Heart left ventricle (tissue), 16 donors: ENCODE measurements around the gene ACKR2. TPM values are rescaled to one million over a fixed set of nuclear protein-coding genes. Genes with fewer than 3 reads are reported as not detected.

Experiments
- ATAC-seq, 4 donors: fragments of 200-7000 bp; cut with Tn5 transposase; one replicate each; pipeline ENCODE4 v1.9.1; 2020 to 2022; ENCODE audit warnings: moderate library complexity in 4 of 4, mild to moderate bottlenecking in 3 of 4, moderate number of reproducible peaks in 1 of 4
- DNase-seq, 5 donors: peaks; one replicate each; pipeline ENCODE4 v3.0.0-alpha.2; 2020
- H3K27ac ChIP-seq, 12 donors: fragments of 200-600 bp; sonication (generic) in 4 of 12; one replicate each; pipeline versions ENCODE4 v1.5.0 to v1.8.0; 2016 to 2022; ENCODE audit warnings: mild to moderate bottlenecking in 2 of 12
- H3K27me3 ChIP-seq, 9 donors: fragments of 200-600 bp; sonication (generic) in 2 of 9; one replicate each; pipeline versions ENCODE4 v1.5.1 to v1.8.0; 2016 to 2022; ENCODE audit warnings: mild to moderate bottlenecking in 3 of 9
- H3K36me3 ChIP-seq, 9 donors: fragments of 200-600 bp; sonication (generic) in 2 of 9; one replicate each; pipeline versions ENCODE4 v1.5.0 to v1.8.0; 2018 to 2022; ENCODE audit warnings: mild to moderate bottlenecking in 2 of 9
- H3K4me1 ChIP-seq, 12 donors: fragments of 200-600 bp; sonication (generic) in 4 of 12; one replicate each; pipeline versions ENCODE4 v1.5.0 to v1.8.0; 2016 to 2022; ENCODE audit warnings: mild to moderate bottlenecking in 3 of 12
- H3K4me3 ChIP-seq, 12 donors: fragments of 200-600 bp; sonication (generic) in 4 of 12; one replicate each; pipeline versions ENCODE4 v1.5.0 to v1.8.0; 2017 to 2022; ENCODE audit warnings: mild to moderate bottlenecking in 9 of 12, moderate library complexity in 4 of 12
- H3K9me3 ChIP-seq, 12 donors: fragments of 200-600 bp; sonication (generic) in 4 of 12; one replicate each; pipeline versions ENCODE4 v1.5.0 to v1.8.0; 2016 to 2022; ENCODE audit warnings: mild to moderate bottlenecking in 1 of 12
- POLR2A ChIP-seq, 2 donors: fragments of 450-650 bp; IDR thresholded peaks; one replicate each; pipeline ENCODE4 v1.6.1; 2017; ENCODE audit warnings: antibody characterized with exemption in 2 of 2, mild to moderate bottlenecking in 2 of 2, moderate library complexity in 2 of 2
- WGBS, 4 donors: extraction: QIAGEN DNeasy Blood & Tissue Kit in 2 of 4; methylation state at CpG; one replicate each; pipeline versions ENCODE4 v1.1.5 to v1.1.7; 2013 to 2018; 5-methylcytosine and 5-hydroxymethylcytosine counted together
- intact Hi-C, 10 donors: fragments of 100-400 bp; cut with DNase I; formaldehyde crosslinking; loops; one replicate each; pipeline versions ENCODE4 v1.11.1 to v1.14.2; 2022
- polyA plus RNA-seq, 2 donors: library from polyadenylated mRNA; stranded (reverse); fragments of 200-250 nt; gene quantifications; one replicate each; pipeline ENCODE4 v1.2.3, GENCODE V29; 2013
- total RNA-seq, 9 donors: library from RNA; depleted of rRNA in 2 of 9; stranded (reverse); fragments of >200 nt in 2 of 9; fragmentation: NEBNext Ultra II Directional in 3 of 9; extraction: Animal tissue kit (Norgen Biotek cat#: 25700) in 3 of 9; gene quantifications; one replicate each; pipeline versions ENCODE4 v1.1.0 to v1.2.4, GENCODE V29; 2016 to 2023
- TF ChIP-seq, protein P1 (sequence below), 12 donors: fragments of 200-600 bp; sonication (generic) in 4 of 12; IDR thresholded peaks; one replicate each; pipeline versions ENCODE4 v1.5.0 to v1.8.0; 2018 to 2022; ENCODE audit warnings: antibody characterized with exemption in 12 of 12, mild to moderate bottlenecking in 5 of 12
- donor health status: ischemic (EF 13 %, LVEDD 7.1; RV severe dilation, severe dysfunction).
- donor health status: healthy with polysubstance abuse.
- donor health status: DM: no; HTN: yes; CAD: no.
- donor health status: DM: no; HTN: no; CAD: no.
- donor health status: ischemic (EF 25% LVEDD 6.9; RV normal size, moderate dysfunction).
- donor health status: ischemic (EF 25% LVEDD 5.7; RV mildly dilated, moderate dysfunction).
- donor health status: healthy.
- donor health status: DM: yes; HTN: yes; CAD: no.
- donor health status: ischemic (EF 35%, LVEDD 5.7; RV mildly dilated, moderate dysfunction).
- donor health status: nonischemic (EF 11% LVEDD 7.7; RV severe dilation, severe dysfunction).
- donor health status: DM: yes; HTN: yes; CAD: no.
- donor health status: PGD.
- donor health status: ischemic (EF 29% LVEDD 5.4; RV normal size, mild dysfunction).
- donor health status: nonischemic (EF 23%, LVEDD 6.1; RV moderate dilation, normal function).

Gene ACKR2
- total and polyA plus RNA-seq, 11 donors = 0.22 to 3.1 (median 0.65) TPM

DNA sequence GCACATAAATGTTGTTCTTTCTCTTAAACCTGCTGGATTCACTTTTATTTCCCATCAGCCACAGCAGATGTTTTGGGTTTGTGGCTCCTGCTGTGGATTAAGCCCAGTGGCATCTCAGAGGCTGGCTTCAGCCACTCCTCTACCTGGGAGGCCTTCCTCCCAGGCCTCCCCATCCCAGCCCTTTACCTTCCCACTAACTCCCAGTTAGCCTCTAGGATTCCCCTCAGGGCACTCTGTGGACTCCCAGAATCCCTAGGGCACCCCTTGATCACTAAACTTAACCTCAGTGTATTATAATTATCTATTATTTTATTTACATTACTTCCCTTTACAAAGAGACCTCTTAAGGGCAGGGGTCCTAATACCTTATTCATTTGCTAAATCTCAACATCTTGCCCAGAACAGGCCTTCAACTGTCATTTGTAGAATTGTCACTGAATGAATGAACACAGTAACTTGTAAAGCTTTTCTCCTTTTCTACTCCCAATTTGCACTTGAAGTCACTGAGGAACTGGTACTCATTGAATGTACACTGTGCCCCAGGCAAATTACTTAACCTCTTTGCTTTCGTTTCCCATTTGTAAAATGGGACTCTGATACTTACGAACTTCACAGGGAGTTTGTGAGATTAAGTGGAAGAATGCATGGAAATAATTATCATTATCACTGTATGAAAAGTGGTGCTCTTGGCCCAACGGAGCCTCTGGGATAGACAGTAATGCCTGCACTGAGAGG, 44.5 kb upstream of the ACKR2 start:
- H3K4me1 ChIP-seq = peaks cover 0 to 56% (median 0%) of the 10 kb centered on the region in 12 donors
- no peak overlapping the region for H3K4me3 ChIP-seq
- no peaks in the 10 kb centered on the region for H3K27me3 ChIP-seq
- TF ChIP-seq, protein P1, sequence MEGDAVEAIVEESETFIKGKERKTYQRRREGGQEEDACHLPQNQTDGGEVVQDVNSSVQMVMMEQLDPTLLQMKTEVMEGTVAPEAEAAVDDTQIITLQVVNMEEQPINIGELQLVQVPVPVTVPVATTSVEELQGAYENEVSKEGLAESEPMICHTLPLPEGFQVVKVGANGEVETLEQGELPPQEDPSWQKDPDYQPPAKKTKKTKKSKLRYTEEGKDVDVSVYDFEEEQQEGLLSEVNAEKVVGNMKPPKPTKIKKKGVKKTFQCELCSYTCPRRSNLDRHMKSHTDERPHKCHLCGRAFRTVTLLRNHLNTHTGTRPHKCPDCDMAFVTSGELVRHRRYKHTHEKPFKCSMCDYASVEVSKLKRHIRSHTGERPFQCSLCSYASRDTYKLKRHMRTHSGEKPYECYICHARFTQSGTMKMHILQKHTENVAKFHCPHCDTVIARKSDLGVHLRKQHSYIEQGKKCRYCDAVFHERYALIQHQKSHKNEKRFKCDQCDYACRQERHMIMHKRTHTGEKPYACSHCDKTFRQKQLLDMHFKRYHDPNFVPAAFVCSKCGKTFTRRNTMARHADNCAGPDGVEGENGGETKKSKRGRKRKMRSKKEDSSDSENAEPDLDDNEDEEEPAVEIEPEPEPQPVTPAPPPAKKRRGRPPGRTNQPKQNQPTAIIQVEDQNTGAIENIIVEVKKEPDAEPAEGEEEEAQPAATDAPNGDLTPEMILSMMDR (IDR thresholded peaks at IDR 0.05) = no peak
- TF ChIP-seq POLR2A (IDR thresholded peaks at IDR 0.05) = no peak
- DNase-seq (no peak), ATAC-seq (no peak)
- peak overlapping the region in 1 of 12 donors; percentile 11 for H3K27ac ChIP-seq
- WGBS, 4 donors = 71 to 79% (median 77%) methylated on average over 3 of the region's 3 CpGs
- no peaks in the 10 kb centered on the region for H3K9me3 ChIP-seq
- no peaks in the 10 kb centered on the region for H3K36me3 ChIP-seq
- intact Hi-C loops = no loop called here

DNA sequence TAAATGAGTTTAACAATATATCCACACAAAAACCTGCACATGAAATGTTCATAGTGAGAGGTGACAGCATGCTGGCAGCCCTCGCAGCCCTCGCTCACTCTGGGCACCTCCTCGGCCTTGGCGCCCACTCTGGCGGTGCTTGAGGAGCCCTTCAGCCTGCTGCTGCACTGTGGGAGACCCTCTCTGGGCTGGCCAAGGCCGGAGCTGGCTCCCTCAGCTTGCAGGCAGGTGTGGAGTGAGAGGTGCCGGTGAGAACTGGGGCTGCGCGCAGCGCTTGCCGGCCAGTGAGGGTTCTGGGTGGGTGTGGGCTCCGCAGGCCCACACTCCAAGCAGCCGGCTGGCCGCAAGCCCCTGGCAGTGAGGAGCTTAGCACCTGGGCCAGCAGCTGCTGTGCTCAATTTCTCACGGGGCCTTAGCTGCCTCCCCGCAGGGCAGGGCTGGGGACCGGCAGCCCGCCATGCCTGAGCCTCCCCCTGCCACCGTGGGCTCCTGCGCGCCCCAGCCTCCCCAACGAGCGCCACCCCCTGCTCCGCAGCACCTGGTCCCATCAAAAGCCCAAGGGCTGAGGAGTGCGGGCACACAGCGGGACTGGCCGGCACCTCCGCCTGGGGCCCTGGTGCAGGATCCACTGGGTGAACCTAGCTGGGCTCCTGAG, 39.6 kb upstream of the ACKR2 start:
- TF ChIP-seq POLR2A (IDR thresholded peaks at IDR 0.05) = no peak
- TF ChIP-seq, protein P1 (IDR thresholded peaks at IDR 0.05) = no peak
- no peak for ATAC-seq
- no peaks in the 10 kb centered on the region for H3K9me3 ChIP-seq
- no peak overlapping the region for H3K4me3 ChIP-seq
- WGBS, 4 donors = 93 to 96% (median 95%) methylated on average over 18 to 28 of the region's 28 CpGs
- H3K36me3 ChIP-seq = no peaks in the 10 kb centered on the region
- intact Hi-C loops = no loop called here
- no peak for DNase-seq
- H3K4me1 ChIP-seq = peaks cover 0 to 30% (median 9%) of the 10 kb centered on the region in 12 donors
- H3K27ac ChIP-seq = no peak overlapping the region
- H3K27me3 ChIP-seq = no peaks in the 10 kb centered on the region

GRCh38 chr3:42771271-42771670, 38.0 kb upstream of the ACKR2 start:
- Histone ChIP-seq H3K4me1 (peaks cover 0 to 16% (median 9%) of the 10 kb centered on the region in 12 donors), H3K9me3 (no peaks in the 10 kb centered on the region), H3K36me3 (no peaks in the 10 kb centered on the region), H3K4me3 (no peak overlapping the region), H3K27ac (no peak overlapping the region), H3K27me3 (no peaks in the 10 kb centered on the region)
- WGBS, 4 donors = 83 to 94% (median 85%) methylated on average over 1 of the region's 1 CpG
- ATAC-seq = no peak
- no peak for DNase-seq
- intact Hi-C loops = no loop called here
- no peak for TF ChIP-seq POLR2A (IDR thresholded peaks at IDR 0.05)
- TF ChIP-seq, protein P1 (IDR thresholded peaks at IDR 0.05) = no peak

GRCh38 chr3:42772670-42773408, 36.4 kb upstream of the ACKR2 start, which contains the start of gene CCDC13:
TSS of gene CCDC13 (minus strand) at chr3:42773253. CDS start at chr3:42758345, 14,908 bp downstream.
- WGBS, 4 donors = 3 to 4% (median 4%) methylated on average over 21 to 63 of the region's 63 CpGs

More at GRCh38 chr3:42772670-42773408, 36.4 kb upstream of the ACKR2 start, which contains the start of gene CCDC13:
- DNase-seq = peak; percentile 97 to 98 (median 98)
- Histone ChIP-seq H3K27ac (peak within 1 kb of the TSS in 11 of 12 donors; percentile 33 to 94 (median 64)), H3K36me3 (no peaks in the 10 kb centered on the region), H3K27me3 (no peaks in the 10 kb centered on the region), H3K4me3 (peak within 1 kb of the TSS; percentile 15 to 73 (median 56)), H3K9me3 (no peaks in the 10 kb centered on the region), H3K4me1 (peaks cover 0 to 16% (median 9%) of the 10 kb centered on the region in 12 donors)
- peak; percentile 95 to 99 (median 97) for ATAC-seq
- TF ChIP-seq, protein P1 (IDR thresholded peaks at IDR 0.05) = peak in 1 of 12 donors; percentile 15
- TF ChIP-seq POLR2A (IDR thresholded peaks at IDR 0.05) = peak in 1 of 2 donors; percentile 46
- intact Hi-C loops = no loop called here
